ENCODE data around the gene GNGT2. TPM values are rescaled to one million over a fixed set of nuclear protein-coding genes. Genes with fewer than 3 reads are reported as not detected.

The GNGT2 gene
- polyA plus RNA-seq, 1 donor from 2014 or later: not detected

- no peaks in the 10 kb centered on the region for H3K9me2 ChIP-seq (ENCODE audit: insufficient read depth, low read length)
- H4K20me1 ChIP-seq (ENCODE audit: insufficient read depth): no peaks in the 10 kb centered on the region
- no peaks in the 10 kb centered on the region for H3K36me3 ChIP-seq (ENCODE audit: insufficient read depth, low read length)
- H2AFZ ChIP-seq (ENCODE audit: low read depth, low read length): no peak overlapping the region
- H3K4me2 ChIP-seq (ENCODE audit: low read length): no peak overlapping the region
- no peaks in the 10 kb centered on the region for H3F3A ChIP-seq (ENCODE audit: insufficient read depth, low read length, poor library complexity, severe bottlenecking)
- H3K27ac ChIP-seq (ENCODE audit: low read length): no peak overlapping the region
- H3K79me2 ChIP-seq (replicated peaks; ENCODE audit: insufficient read depth, low read length): no peaks in the 10 kb centered on the region
- H3K9ac ChIP-seq (ENCODE audit: low read length): no peak overlapping the region
- no peak overlapping the region for H3K4me3 ChIP-seq (ENCODE audit: low read length)
- H3K9me3 ChIP-seq (ENCODE audit: low read length): no peaks in the 10 kb centered on the region
- peaks cover 64% of the 10 kb centered on the region for H3K27me3 ChIP-seq (ENCODE audit: insufficient read depth, low read depth, low read length)
- no peak for TF ChIP-seq CTCF (IDR thresholded peaks at IDR 0.05; ENCODE audit: poor library complexity, severe bottlenecking)
Measured at GRCh38 chr17:49223168-49223516, 12.8 kb upstream of the GNGT2 start.

- H3K79me2 ChIP-seq (replicated peaks; ENCODE audit: insufficient read depth, low read length): no peaks in the 10 kb centered on the region
- no peak for TF ChIP-seq CTCF (IDR thresholded peaks at IDR 0.05; ENCODE audit: poor library complexity, severe bottlenecking)
- TF ChIP-seq REST (IDR thresholded peaks at IDR 0.05; ENCODE audit: borderline replicate concordance): no peak
- no peak for TF ChIP-seq RAD21 (conservative IDR thresholded peaks at IDR 0.05)
- TF ChIP-seq TAF1 (IDR thresholded peaks at IDR 0.05; ENCODE audit: low read depth): no peak
- TF ChIP-seq POLR2AphosphoS5 (IDR thresholded peaks at IDR 0.05): no peak
- no peaks in the 10 kb centered on the region for H3K9me3 ChIP-seq (ENCODE audit: low read length)
- H3K36me3 ChIP-seq (ENCODE audit: insufficient read depth, low read length): no peaks in the 10 kb centered on the region
- peaks cover 33% of the 10 kb centered on the region for H3K27me3 ChIP-seq (ENCODE audit: insufficient read depth, low read depth, low read length)
- H2AFZ ChIP-seq (ENCODE audit: low read depth, low read length): no peak overlapping the region
- H3K27ac ChIP-seq (ENCODE audit: low read length): no peak overlapping the region
- H4K20me1 ChIP-seq (ENCODE audit: insufficient read depth): no peaks in the 10 kb centered on the region
- H3K9me2 ChIP-seq (ENCODE audit: insufficient read depth, low read length): no peaks in the 10 kb centered on the region
- H3K4me3 ChIP-seq (ENCODE audit: low read length): no peak overlapping the region
- no peaks in the 10 kb centered on the region for H3F3A ChIP-seq (ENCODE audit: insufficient read depth, low read length, poor library complexity, severe bottlenecking)
- no peak overlapping the region for H3K4me2 ChIP-seq (ENCODE audit: low read length)
- H3K9ac ChIP-seq (ENCODE audit: low read length): no peak overlapping the region
Measured at GRCh38 chr17:49219987-49220386, 9.6 kb upstream of the GNGT2 start.

Measured in neural cell (in vitro differentiated cells).